T follicular helper cell (primary cell): ENCODE data around the gene FAM193A.
"Not testable (repeated sequence)": the region's sequence is repeated elsewhere in the genome, so short reads cannot be mapped to it uniquely, and the experiment has no call there.

Experiments used
- DNase-seq: peaks from one replicate; pipeline ENCODE4 v3.0.0-alpha.2; 2020; ENCODE audit warnings: low read depth

FAM193A gene

DNA sequence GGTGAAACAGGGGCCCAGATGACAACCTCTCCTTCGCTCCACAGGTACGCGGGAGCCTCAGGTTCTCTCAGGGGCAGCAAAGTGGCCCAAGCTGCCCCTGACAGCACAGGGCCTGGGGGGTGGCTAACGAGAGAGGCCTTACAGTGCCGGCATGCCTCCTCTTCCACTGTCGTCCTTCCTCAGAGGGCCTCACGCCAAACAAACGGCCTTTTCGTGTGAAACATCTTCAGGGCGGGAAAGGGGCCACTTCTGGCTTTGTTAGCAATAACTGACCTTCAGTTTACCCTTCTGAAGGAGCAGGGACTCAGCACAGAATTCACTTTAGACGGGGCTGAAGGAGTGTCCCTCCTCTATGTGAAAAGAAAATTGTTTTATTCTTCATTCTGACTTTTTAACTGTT is 21.5 kb upstream of the FAM193A start:
- not testable (repeated sequence) for DNase-seq

- DNase-seq, result no peak
These were observed 20.5 kb upstream of the FAM193A start for GRCh38 chr4:2515830-2516550.

DNA sequence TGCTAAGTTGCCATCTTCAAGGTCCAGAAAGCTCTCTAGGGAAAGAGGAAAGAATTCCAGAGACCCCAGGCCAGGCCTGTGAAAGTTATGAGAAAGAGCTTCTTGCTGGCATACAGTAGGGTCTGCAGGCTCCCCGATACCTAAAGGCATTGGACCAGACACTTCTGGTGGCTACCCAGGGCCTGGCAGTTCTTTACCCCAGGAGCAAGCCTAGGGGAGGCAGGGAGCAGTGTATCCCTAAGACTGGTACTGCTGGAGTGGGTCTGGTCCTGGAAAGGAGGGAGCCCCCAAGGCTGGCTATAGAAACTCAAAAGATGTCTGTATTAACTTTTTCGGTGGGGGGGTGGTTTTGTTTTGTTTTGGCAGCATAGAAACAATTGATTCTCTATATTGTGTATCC is 19.8 kb upstream of the FAM193A start:
- DNase-seq, result no peak

- DNase-seq, result no peak
These were observed 9.9 kb upstream of the FAM193A start for GRCh38 chr4:2526559-2526958.

DNA sequence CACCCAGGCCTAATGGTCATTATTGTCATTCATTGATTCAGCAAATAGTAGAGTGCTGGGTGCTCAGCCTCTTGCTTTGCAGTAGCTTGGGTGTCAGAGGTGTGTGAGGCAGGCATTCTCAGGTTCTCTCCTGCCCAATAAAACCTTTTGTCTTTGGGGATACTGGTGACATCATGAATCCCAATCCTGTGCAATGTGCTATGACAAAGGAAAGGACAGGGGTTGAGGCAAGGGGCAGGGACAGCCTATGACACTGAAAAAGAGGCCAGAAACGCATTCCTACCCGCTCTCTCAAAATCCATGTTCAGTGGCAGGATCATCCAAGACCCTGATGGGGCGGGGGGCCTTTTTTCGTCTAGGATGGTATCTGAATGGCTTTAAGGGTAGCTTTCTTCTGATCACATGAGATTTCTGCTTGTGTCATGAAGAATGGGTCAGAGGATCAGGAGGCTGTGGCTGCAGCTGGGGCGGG is 1.5 kb upstream of the FAM193A start:
- no peak for DNase-seq

- DNase-seq, result peak; percentile 30
These were observed 863 bp upstream of the FAM193A start for GRCh38 chr4:2535376-2536192.

DNA sequence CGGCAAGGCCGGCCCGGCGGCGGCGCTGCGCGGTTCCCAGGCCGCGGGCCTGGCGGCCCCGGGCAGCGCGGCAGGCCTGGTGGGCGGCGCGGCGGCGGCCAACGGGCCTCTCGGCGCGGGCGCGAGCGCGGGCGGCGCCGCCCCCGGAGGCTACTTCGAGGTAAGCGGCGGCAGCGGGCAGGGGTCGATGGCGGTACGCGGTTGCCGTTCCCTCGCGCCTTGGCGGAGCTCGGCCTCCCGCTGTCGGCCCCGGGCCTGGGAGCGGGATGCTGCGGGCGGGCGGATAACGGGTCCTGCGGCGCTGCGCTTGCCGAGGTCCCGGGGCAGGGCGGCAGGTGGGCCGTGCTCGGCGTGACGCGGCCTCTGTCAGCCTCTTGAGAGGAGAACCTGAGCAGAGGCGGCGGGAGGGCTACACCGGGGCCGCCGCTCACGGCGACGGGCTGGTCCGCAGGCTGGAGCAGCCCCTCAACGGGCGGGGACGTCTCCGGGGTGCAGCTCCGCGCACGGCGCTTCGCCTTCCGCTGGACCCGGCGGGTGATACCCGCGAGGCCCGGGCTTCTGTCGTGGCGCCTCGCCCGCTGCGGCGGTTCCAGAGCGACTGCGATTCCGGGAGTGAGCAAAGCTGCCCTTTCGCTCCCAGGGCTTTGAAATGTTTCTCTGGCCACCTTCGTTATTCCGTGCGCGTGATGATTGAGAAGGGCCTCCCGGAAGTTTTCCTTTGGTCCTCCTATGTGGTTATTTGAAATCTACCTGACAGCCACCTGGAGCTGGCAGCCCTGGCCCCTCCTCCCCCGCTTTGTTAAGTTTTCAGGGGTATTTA is 774 bp downstream of the FAM193A start:
- DNase-seq, result peak; percentile 36

- DNase-seq, result not testable (repeated sequence)
These were observed 7.2 kb downstream of the FAM193A start for GRCh38 chr4:2543580-2544191.

DNA sequence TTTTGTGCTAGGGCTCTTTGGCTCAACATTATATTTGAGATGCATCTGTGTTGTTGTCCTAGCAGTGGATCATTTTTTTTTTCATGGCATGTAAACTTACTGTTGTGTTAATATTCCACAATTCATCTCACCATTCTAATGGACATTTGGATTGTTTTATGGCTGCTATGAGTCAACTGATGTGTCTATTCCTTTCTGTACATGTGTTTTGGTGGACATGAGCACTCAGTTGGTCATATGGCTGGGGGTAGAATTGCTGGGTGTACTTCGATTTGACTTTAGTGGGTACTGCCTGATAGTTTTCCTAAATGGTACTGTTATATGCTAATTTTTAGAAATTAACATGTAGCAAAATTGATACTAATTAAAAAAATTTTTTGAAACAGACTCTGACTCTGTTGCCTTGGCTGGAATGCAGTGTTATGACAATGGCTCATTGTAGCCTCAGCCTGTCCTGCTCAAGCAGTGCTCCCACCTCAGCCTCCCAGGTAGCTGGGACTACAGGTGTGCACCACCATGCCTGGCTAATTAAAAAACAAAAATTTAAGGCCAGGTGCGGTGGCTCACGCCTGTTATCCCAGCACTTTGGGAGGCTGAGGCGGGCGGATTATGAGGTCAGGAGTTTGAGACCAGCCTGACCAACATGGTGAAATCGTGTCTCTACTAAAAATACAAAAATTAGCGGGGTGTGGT is 9.0 kb downstream of the FAM193A start:
- DNase-seq, result no peak

DNA sequence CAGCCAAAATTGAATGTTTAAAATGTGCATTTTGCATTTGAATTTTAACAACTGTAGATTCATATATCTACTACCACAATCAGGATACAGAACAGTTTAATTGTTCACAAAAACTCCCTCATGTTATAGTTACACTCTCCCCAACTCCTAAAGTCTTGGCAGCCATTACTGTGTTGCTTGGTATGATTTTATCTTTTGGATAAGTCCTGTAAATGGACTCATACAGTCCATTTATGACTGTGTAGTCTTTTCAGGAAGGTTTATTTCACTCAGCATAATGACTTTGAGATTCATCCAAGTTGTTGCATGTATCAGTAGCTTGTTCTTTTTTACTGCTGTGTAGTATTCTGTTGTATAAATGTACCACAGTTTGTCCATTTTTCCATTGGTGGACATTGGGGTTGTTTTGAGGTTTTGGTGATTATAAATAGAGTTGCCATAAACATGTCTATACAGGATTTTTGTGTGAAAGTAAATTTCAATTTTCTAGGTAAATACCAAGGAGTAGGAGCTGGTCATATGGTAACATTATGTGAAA is 9.9 kb downstream of the FAM193A start:
- DNase-seq, result no peak

GRCh38 chr4:2546961-2547691 is 10.7 kb downstream of the FAM193A start:
- not testable (repeated sequence) for DNase-seq

GRCh38 chr4:2551118-2551517 is 14.7 kb downstream of the FAM193A start:
- DNase-seq, result no peak

GRCh38 chr4:2552806-2553205 is 16.4 kb downstream of the FAM193A start:
- no peak for DNase-seq

DNA sequence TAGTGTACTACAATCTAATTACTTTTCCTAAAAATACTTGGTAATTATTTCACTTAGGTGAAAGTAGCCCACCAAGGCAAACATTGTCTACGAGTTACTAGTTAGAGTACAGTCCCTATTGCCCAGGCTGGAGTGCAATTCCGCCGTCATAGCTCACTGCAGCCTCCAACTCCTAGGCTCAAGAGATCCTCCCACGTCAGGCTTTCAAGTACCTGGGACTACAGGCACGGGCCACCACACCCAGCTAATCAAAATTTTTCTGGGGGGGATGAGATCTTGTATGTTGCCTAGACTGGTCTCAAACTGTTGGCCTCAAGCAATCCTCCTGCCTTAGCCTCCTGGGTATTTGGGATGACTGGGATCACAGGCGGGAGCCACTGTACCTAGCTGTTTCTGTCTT is 21.9 kb downstream of the FAM193A start:
- no peak for DNase-seq

DNA sequence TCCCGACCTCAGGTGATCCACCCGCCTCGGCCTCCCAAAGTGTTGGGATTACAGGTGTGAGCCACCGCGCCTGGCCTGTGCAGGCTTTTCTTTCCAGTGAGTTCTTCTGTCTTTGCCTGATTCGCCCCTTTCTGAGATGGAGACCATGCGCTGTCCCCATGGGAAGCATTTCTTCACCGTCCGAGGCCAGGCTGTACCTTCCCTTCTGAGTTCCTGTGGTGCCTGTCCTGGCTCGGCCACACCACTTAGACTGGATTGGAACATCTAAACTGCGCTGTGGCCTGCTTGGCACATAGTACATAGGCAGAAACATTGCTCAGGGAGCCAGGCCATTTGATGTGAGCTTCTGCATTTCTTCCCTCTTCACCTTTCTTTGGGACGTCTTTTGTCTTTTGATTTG is 23.7 kb downstream of the FAM193A start:
- no peak for DNase-seq

GRCh38 chr4:2565533-2565932 is 29.1 kb downstream of the FAM193A start:
- DNase-seq, result no peak

DNA sequence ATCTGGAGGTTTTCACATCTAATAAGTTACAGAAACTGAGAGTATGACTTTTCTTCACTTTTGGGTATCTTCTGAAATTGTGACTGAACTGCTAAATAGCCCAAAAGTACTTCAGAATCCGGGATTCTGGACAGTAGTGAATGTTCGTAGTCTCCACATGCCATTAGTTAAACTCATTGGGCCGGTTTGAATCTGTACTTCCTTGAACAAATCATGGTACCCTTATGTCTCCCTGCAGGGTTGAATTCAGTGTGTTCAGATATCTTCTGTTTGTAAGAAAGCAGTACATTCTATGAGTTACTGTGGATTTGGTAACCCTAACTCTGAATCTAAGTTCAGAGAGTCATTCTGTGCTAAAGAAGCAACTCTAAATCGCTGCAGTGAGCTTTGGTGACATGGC is 33.6 kb downstream of the FAM193A start:
- DNase-seq, result no peak

- DNase-seq, result peak; percentile 12
These were observed 34.2 kb downstream of the FAM193A start for GRCh38 chr4:2570551-2571222.

GRCh38 chr4:2572076-2572475 is 35.6 kb downstream of the FAM193A start:
- no peak for DNase-seq

GRCh38 chr4:2572866-2573265 is 36.4 kb downstream of the FAM193A start:
- DNase-seq, result no peak
